HT-29 (cell line): ENCODE measurements around the gene IFNLR1. TPM values are rescaled to one million over a fixed set of nuclear protein-coding genes. Genes with fewer than 3 reads are reported as not detected.

ENCODE experiments used
- DNase-seq: peaks from one replicate; pipeline ENCODE4 v3.0.0-alpha.2; 2015; ENCODE audit warnings: low spot score
- total RNA-seq: library from RNA; depleted of rRNA; stranded (reverse); fragments of >200 nt; shearing (Covaris generic); gene quantifications from 2 replicates; pipeline ENCODE4 v1.2.3, GENCODE V29; 2014

Gene IFNLR1
- total RNA-seq, 1 experiment from 2014 or later, result 3.5 TPM

GRCh38 chr1:24206083-24206464 is 19.0 kb upstream of the IFNLR1 start:
- DNase-seq, result no peak

- no peak for DNase-seq
Measured at GRCh38 chr1:24205345-24206082, 18.4 kb upstream of the IFNLR1 start.

- DNase-seq, result no peak
Measured at GRCh38 chr1:24204116-24204515, 17.0 kb upstream of the IFNLR1 start.

GRCh38 chr1:24203404-24203803 is 16.3 kb upstream of the IFNLR1 start:
- peak; percentile 74 for DNase-seq

- no peak for DNase-seq
Measured at GRCh38 chr1:24202987-24203386, 15.9 kb upstream of the IFNLR1 start.

GRCh38 chr1:24202556-24202955 is 15.5 kb upstream of the IFNLR1 start:
- DNase-seq, result no peak

GRCh38 chr1:24201941-24202440 is 14.9 kb upstream of the IFNLR1 start:
- peak; percentile 99 for DNase-seq

- peak; percentile 79 for DNase-seq
Measured at GRCh38 chr1:24199291-24199900, 12.3 kb upstream of the IFNLR1 start.

- no peak for DNase-seq
Measured at GRCh38 chr1:24198766-24199165, 11.7 kb upstream of the IFNLR1 start.

- DNase-seq, result no peak
Measured at GRCh38 chr1:24195874-24196273, 8.8 kb upstream of the IFNLR1 start.

GRCh38 chr1:24195136-24195535 is 8.0 kb upstream of the IFNLR1 start:
- DNase-seq, result no peak

- DNase-seq, result no peak
Measured at GRCh38 chr1:24193046-24193445, 6.0 kb upstream of the IFNLR1 start.

- DNase-seq, result peak; percentile 19
Measured at GRCh38 chr1:24191860-24192259, 4.8 kb upstream of the IFNLR1 start.

- DNase-seq, result no peak
Measured at GRCh38 chr1:24190983-24191461, 3.9 kb upstream of the IFNLR1 start.

- no peak for DNase-seq
Measured at GRCh38 chr1:24189528-24189927, 2.4 kb upstream of the IFNLR1 start.

- DNase-seq, result no peak
Measured at GRCh38 chr1:24186711-24186992, 437 bp downstream of the IFNLR1 start.

- no peak for DNase-seq
Measured at GRCh38 chr1:24186031-24186710, 918 bp downstream of the IFNLR1 start.

GRCh38 chr1:24185076-24185475 is 2.0 kb downstream of the IFNLR1 start:
- no peak for DNase-seq

- no peak for DNase-seq
Measured at GRCh38 chr1:24182061-24182460, 5.0 kb downstream of the IFNLR1 start.

- DNase-seq, result no peak
Measured at GRCh38 chr1:24181619-24182018, 5.5 kb downstream of the IFNLR1 start.

- DNase-seq, result no peak
Measured at GRCh38 chr1:24180676-24181075, 6.4 kb downstream of the IFNLR1 start.

GRCh38 chr1:24179251-24179840 is 7.7 kb downstream of the IFNLR1 start:
- no peak for DNase-seq
